Immature natural killer cell (primary cell): Measurements from ENCODE around the gene ESRRB. TPM values are rescaled to one million over a fixed set of nuclear protein-coding genes. Genes with fewer than 3 reads are reported as not detected.

Experiments
- DNase-seq, 3 donors: peaks; one replicate each; pipeline ENCODE4 v3.0.0; 2022; ENCODE audit warnings: mixed read lengths in 1 of 3
- H3K27ac Mint-ChIP-seq, 6 donors: one replicate each; pipeline ENCODE4 v1.8.0; 2020; ENCODE audit warnings: mixed read lengths in 6 of 6, mild to moderate bottlenecking in 5 of 6, inconsistent platforms in 4 of 6, moderate library complexity in 3 of 6
- H3K27me3 Mint-ChIP-seq, 3 donors: one replicate each; pipeline ENCODE4 v1.8.0; 2020 to 2021; ENCODE audit warnings: low read depth in 3 of 3, mild to moderate bottlenecking in 3 of 3, mixed read lengths in 3 of 3, moderate library complexity in 3 of 3, inconsistent platforms in 1 of 3
- H3K36me3 Mint-ChIP-seq, 3 donors: one replicate each; pipeline ENCODE4 v1.8.0; 2020; ENCODE audit warnings: mixed read lengths in 3 of 3, inconsistent platforms in 2 of 3, mild to moderate bottlenecking in 2 of 3
- H3K4me1 Mint-ChIP-seq, 2 donors: one replicate each; pipeline ENCODE4 v1.8.0; 2020; ENCODE audit warnings: inconsistent platforms in 2 of 2, mild to moderate bottlenecking in 2 of 2, mixed read lengths in 2 of 2, moderate library complexity in 1 of 2
- H3K4me3 Mint-ChIP-seq, 5 donors: one replicate each; pipeline ENCODE4 v1.8.0; 2020; ENCODE audit warnings: mild to moderate bottlenecking in 5 of 5, mixed read lengths in 5 of 5, inconsistent platforms in 3 of 5, moderate library complexity in 3 of 5
- H3K9me3 Mint-ChIP-seq, 6 donors: one replicate each; pipeline ENCODE4 v1.8.0; 2020; ENCODE audit warnings: mild to moderate bottlenecking in 6 of 6, mixed read lengths in 6 of 6, inconsistent platforms in 4 of 6, moderate library complexity in 3 of 6
- polyA plus RNA-seq, 3 donors: library from polyadenylated mRNA; unstranded; fragments of 300-500 nt; fragmentation: Illumina TruSeq; gene quantifications; one replicate each; pipeline ENCODE4 v1.2.3, GENCODE V29; 2021

ESRRB gene
- polyA plus RNA-seq, 3 donors from 2014 or later = not detected

DNA sequence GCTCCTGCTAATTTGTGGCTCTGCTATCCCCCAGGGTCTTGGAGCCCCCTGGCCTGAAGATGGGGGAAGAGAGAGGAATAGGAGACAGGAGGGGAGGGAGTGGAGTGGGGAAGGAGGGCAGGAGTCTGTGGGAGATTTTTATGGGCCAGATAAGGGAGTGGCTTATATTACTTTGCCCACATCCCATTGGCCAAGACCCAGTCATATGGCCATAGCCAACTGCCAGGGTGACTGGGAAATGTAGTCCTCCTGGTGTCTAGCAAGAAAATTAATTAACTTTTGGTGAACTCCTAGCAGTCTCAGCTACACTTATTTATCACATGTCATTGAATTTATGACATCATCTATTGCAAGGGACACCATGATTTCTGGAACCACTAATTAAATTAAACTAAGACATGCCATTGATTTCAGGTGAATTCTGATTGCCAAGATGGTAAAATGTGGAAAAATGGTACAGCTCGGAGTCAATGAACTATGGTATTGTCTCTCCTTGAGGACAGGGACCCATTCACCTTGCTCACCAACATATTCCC lies 50.3 kb downstream of the ESRRB start:
- no peak for DNase-seq
- Mint-ChIP-seq H3K4me3 (no peak overlapping the region), H3K9me3 (no peaks in the 10 kb centered on the region), H3K4me1 (no peaks in the 10 kb centered on the region), H3K36me3 (no peaks in the 10 kb centered on the region), H3K27ac (no peak overlapping the region), H3K27me3 (peaks cover 2 to 4% (median 3%) of the 10 kb centered on the region in 3 donors)

DNA sequence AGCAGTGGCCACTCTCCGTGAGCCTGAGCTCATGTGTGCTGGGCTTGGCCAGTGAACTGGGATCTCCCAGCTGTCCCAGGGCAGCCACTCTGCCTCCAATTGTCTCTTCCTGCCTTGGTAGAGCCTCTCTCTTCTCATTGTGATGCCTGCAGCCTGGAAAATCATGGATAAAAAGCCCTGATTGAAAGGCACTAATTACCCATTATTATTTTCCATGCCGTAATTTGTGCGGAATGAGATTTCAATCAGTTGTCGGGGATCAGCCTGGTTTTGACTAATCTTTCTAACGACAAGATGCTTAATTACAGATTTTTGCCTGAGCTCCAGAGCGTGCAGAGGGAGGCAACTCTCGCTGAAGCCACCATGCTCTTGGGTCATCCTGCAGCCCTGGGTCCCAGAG lies 52.7 kb downstream of the ESRRB start:
- no peak for DNase-seq
- Mint-ChIP-seq H3K4me3 (no peak overlapping the region), H3K9me3 (peaks cover 0 to 3% (median 0%) of the 10 kb centered on the region in 6 donors), H3K27ac (no peak overlapping the region), H3K27me3 (peaks cover 2 to 4% (median 3%) of the 10 kb centered on the region in 3 donors), H3K36me3 (no peaks in the 10 kb centered on the region), H3K4me1 (no peaks in the 10 kb centered on the region)

DNA sequence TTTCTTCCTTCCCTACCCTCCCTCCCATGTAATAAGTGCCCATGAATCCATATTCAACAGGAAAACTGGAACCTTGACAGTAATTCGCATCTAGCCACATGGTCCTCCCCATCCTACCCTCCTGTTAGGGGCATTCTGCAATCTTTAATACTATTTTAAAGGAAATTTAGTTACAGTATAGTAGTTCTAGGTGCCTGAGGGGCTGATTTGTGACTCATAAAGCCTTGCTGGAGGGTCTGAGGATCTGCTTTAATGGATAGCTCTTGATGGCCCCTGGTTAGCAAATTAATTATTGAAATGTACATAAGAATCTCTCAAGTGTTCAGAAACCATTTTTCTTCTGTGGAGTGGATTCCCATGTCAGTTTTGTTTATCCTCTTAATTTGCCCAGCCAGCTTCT lies 54.1 kb downstream of the ESRRB start:
- H3K36me3 Mint-ChIP-seq = no peaks in the 10 kb centered on the region
- H3K4me1 Mint-ChIP-seq = no peaks in the 10 kb centered on the region
- no peak for DNase-seq
- H3K4me3 Mint-ChIP-seq = no peak overlapping the region
- peaks cover 2 to 3% (median 2%) of the 10 kb centered on the region in 3 donors for H3K27me3 Mint-ChIP-seq
- H3K27ac Mint-ChIP-seq = no peak overlapping the region
- peaks cover 0 to 3% (median 0%) of the 10 kb centered on the region in 6 donors for H3K9me3 Mint-ChIP-seq

DNA sequence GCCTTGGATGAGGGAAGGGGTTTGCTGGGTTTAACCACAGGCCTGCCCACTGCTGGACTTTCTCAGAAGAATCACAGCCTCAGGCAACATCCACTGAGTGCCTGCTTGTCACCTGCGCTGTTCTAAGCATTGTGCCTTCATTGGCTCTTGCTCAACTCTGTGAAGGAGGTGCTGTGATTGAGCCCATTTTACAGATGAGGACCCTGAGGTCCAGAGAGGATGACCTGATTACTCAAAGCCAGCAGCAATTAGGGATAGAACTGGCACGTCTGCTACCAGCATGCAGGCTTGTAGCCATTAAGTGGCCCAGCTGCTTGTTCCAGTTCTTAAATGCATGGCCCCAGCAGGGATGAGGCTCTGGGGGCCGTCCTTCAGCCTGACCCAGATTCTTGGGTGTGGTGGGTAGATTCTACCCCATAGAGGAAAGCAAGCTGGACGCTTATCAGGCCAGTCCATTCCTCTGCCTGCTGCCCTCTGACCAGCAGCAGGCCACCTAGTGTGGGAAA lies 54.6 kb downstream of the ESRRB start:
- H3K9me3 Mint-ChIP-seq = peaks cover 0 to 3% (median 0%) of the 10 kb centered on the region in 6 donors
- no peaks in the 10 kb centered on the region for H3K4me1 Mint-ChIP-seq
- no peaks in the 10 kb centered on the region for H3K36me3 Mint-ChIP-seq
- H3K27me3 Mint-ChIP-seq = peaks cover under 1 to 6% (median 2%) of the 10 kb centered on the region in 3 donors
- no peak overlapping the region for H3K4me3 Mint-ChIP-seq
- no peak overlapping the region for H3K27ac Mint-ChIP-seq
- DNase-seq = no peak

DNA sequence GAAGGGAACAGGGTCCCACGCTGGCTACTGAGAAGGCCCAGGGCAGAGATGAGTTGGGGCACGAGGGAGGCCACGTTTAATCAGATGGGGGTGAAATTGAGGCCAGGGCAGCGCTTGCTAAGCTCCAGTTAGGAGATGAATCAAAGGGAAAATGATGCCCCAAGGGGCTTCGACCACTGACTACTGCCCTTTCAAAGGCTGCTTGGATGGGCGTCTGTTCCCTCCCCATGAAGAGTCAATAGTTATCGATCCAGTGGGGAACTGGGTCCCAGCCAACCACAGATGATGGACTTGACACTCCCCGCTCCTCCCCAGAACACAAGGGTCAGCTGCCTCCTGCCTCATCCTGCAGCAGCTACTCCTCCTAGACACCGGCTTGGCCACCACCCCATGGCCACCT lies 55.6 kb downstream of the ESRRB start:
- H3K9me3 Mint-ChIP-seq = peaks cover 0 to 3% (median 0%) of the 10 kb centered on the region in 6 donors
- H3K36me3 Mint-ChIP-seq = no peaks in the 10 kb centered on the region
- no peak overlapping the region for H3K4me3 Mint-ChIP-seq
- no peak for DNase-seq
- no peaks in the 10 kb centered on the region for H3K4me1 Mint-ChIP-seq
- H3K27me3 Mint-ChIP-seq = peaks cover 0 to 6% (median 2%) of the 10 kb centered on the region in 3 donors
- no peak overlapping the region for H3K27ac Mint-ChIP-seq

GRCh38 chr14:76432827-76433752 lies 57.2 kb downstream of the ESRRB start:
- Mint-ChIP-seq H3K9me3 (peaks cover 0 to 3% (median 0%) of the 10 kb centered on the region in 6 donors), H3K27me3 (peaks cover 0 to 4% (median 0%) of the 10 kb centered on the region in 3 donors), H3K4me3 (no peak overlapping the region), H3K36me3 (no peaks in the 10 kb centered on the region), H3K27ac (no peak overlapping the region), H3K4me1 (no peaks in the 10 kb centered on the region)
- DNase-seq = no peak

DNA sequence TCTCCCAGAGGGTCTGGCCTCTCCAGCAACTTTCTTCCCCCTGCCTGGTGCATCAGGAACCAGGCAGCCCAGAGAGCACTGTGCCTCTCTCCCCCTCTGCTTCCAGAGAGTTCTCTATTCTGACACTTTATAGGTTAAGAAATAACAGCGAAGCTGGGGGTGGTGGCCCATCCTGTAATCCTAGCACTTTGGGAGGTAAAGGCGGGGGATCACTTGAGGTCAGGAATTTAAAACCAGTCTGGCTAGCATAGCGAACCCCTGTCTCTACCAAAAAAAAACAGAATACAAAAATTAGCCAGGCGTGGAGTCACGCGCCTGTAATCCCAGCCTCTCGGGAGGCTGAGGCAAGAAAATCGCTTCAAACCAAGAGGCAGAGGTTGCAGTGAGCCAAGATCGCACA lies 58.3 kb downstream of the ESRRB start:
- Mint-ChIP-seq H3K27ac (no peak overlapping the region), H3K9me3 (peaks cover 0 to 3% (median 0%) of the 10 kb centered on the region in 6 donors), H3K36me3 (no peaks in the 10 kb centered on the region), H3K4me1 (no peaks in the 10 kb centered on the region), H3K27me3 (peaks cover 0 to 3% (median 0%) of the 10 kb centered on the region in 3 donors), H3K4me3 (no peak overlapping the region)
- no peak for DNase-seq

DNA sequence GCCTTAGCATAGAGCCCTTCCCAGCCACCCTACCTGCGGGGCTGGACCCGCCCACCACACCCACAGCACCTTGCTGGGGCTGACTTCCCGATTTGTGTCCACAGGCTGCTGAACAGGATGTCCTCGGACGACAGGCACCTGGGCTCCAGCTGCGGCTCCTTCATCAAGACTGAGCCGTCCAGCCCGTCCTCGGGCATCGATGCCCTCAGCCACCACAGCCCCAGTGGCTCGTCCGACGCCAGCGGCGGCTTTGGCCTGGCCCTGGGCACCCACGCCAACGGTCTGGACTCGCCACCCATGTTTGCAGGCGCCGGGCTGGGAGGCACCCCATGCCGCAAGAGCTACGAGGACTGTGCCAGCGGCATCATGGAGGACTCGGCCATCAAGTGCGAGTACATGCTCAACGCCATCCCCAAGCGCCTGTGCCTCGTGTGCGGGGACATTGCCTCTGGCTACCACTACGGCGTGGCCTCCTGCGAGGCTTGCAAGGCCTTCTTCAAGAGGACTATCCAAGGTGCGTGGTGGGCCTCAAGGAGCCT lies 63.4 kb downstream of the ESRRB start:
- no peak overlapping the region for H3K27ac Mint-ChIP-seq
- H3K9me3 Mint-ChIP-seq = no peaks in the 10 kb centered on the region
- no peaks in the 10 kb centered on the region for H3K36me3 Mint-ChIP-seq
- no peaks in the 10 kb centered on the region for H3K4me1 Mint-ChIP-seq
- H3K4me3 Mint-ChIP-seq = no peak overlapping the region
- peaks cover 0 to 6% (median 0%) of the 10 kb centered on the region in 3 donors for H3K27me3 Mint-ChIP-seq
- DNase-seq = no peak

GRCh38 chr14:76446486-76446885 lies 70.5 kb downstream of the ESRRB start:
- Mint-ChIP-seq H3K9me3 (peaks cover 0 to 3% (median 0%) of the 10 kb centered on the region in 6 donors), H3K4me3 (no peak overlapping the region), H3K27ac (no peak overlapping the region), H3K36me3 (no peaks in the 10 kb centered on the region), H3K4me1 (no peaks in the 10 kb centered on the region), H3K27me3 (peaks cover 0 to 4% (median 0%) of the 10 kb centered on the region in 3 donors)
- DNase-seq = no peak

DNA sequence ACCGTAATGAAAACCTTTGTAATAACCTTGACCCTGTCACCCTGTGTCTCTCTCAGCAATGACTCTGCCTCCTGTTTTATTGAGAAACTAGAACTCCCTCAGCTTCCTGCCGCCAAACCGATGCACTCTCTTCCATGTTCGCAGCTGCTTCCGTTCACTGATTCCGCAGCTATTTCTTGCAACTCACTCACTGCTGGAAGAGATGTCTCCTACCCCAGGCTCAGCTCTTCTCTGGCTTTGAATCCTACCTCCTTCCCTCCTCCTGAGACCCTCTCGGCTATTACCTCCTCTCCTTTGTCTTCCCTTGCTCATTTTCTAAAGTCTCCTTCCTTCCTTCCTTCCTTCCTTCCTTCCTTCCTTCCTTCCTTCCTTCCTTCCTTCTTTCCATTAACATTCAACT lies 71.0 kb downstream of the ESRRB start:
- Mint-ChIP-seq H3K36me3 (no peaks in the 10 kb centered on the region), H3K4me1 (no peaks in the 10 kb centered on the region), H3K4me3 (no peak overlapping the region), H3K9me3 (peaks cover 0 to 3% (median 0%) of the 10 kb centered on the region in 6 donors), H3K27ac (no peak overlapping the region), H3K27me3 (peaks cover 0 to 4% (median 0%) of the 10 kb centered on the region in 3 donors)
- DNase-seq = no peak

- Mint-ChIP-seq H3K4me1 (no peaks in the 10 kb centered on the region), H3K27me3 (peaks cover 0 to 4% (median 3%) of the 10 kb centered on the region in 3 donors), H3K36me3 (no peaks in the 10 kb centered on the region), H3K27ac (no peak overlapping the region), H3K4me3 (no peak overlapping the region), H3K9me3 (peaks cover 0 to 3% (median 0%) of the 10 kb centered on the region in 6 donors)
- no peak for DNase-seq
These were observed 74.5 kb downstream of the ESRRB start for GRCh38 chr14:76450476-76450875.

DNA sequence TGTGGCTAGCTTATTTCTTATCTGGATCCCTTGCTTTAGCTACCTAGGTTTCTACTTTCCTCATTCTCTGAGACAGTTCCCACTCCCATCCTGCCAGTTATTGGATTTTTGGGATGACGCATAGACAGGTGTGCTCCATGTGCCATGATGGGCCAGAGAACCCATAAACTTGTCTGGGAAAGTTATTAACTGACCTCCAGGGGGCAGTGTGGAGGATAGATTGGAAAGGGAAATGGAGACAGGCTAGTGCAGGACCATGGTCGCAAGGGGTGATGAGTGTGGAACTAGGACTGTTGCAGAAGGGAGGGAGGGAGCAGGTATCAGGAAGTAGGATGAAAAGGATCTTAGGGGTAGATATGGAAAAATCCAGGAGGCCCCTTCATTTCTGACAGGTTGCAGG lies 80.3 kb downstream of the ESRRB start:
- H3K27ac Mint-ChIP-seq = no peak overlapping the region
- H3K27me3 Mint-ChIP-seq = peaks cover 2 to 10% (median 3%) of the 10 kb centered on the region in 3 donors
- H3K4me3 Mint-ChIP-seq = no peak overlapping the region
- H3K4me1 Mint-ChIP-seq = no peaks in the 10 kb centered on the region
- H3K36me3 Mint-ChIP-seq = no peaks in the 10 kb centered on the region
- peak in 1 of 3 donors; percentile 2 for DNase-seq
- H3K9me3 Mint-ChIP-seq = no peaks in the 10 kb centered on the region

GRCh38 chr14:76456891-76457586 lies 81.1 kb downstream of the ESRRB start:
- no peak overlapping the region for H3K27ac Mint-ChIP-seq
- no peak for DNase-seq
- peaks cover 3 to 10% (median 4%) of the 10 kb centered on the region in 3 donors for H3K27me3 Mint-ChIP-seq
- H3K4me3 Mint-ChIP-seq = no peak overlapping the region
- no peaks in the 10 kb centered on the region for H3K4me1 Mint-ChIP-seq
- H3K9me3 Mint-ChIP-seq = no peaks in the 10 kb centered on the region
- H3K36me3 Mint-ChIP-seq = no peaks in the 10 kb centered on the region
